HG03103 (cell line): ENCODE measurements around the gene CEACAM16.
A peak's percentile ranks its signal among the peaks of the same experiment; 100 is the strongest.

Experiments used
- ATAC-seq: cut with Tn5 transposase; IDR thresholded peaks from one replicate; pipeline ENCODE4 v1.9.1; 2021; ENCODE audit warnings: low read depth; ENCODE audit not compliant: unreplicated experiment

The CEACAM16 gene

DNA sequence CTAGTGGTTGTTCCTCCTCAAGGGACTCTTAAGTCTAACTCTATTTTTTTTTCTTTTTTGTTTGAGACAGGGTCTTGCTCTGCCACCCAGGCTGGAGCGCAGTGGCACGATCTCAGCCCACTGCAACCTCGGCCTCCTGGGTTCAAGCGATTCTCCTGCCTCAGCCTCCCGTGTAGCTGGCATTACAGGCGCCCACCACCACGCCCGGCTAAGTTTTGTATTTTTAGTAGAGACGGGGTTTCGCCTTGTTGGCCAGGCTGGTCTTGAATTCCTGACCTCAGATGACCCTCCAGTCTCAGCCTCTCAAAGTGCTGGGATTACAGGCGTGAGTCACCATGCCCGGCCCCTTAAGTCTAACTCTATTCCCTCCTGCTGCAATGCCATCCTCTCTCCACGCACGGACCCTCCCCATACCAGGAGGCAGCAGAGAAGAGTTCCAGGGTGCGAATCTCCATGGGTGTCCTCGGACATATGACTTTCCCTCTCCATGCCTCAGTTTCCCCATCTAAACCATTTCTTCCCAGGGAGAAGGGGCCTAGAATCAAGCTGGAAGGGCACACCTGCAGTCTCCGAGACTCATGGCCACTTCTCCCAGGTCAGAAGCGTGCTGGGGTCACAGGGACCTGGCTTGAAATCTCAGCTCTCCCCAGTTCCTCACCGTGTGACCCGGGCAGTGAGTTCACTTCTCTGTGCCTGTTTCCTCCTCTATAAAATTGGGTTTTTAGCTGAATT lies 43.5 kb downstream of the CEACAM16 start:
- no peak for ATAC-seq

DNA sequence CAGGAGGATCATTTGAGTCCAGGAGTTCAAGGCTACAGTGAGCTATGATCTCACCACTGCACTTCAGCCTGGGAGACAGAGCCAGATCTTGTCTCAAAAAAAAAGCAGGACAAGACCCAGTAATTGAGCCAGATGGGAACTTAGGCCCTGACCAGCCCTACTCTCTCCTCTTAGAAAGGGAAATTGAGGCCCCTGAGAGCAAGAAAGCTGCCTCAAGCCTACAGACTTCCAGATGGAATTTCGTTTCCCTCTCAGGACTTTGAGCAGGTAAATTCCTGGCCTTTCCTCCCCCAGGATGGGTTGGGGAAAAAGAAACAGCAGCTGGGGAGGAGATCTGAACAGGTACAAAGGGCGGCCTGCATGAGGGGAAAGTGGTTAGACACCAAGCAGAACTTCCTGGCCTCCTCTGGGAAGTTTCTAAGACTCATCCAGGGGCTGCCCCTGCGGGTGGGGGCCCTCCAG lies 46.0 kb downstream of the CEACAM16 start:
- ATAC-seq: no peak

DNA sequence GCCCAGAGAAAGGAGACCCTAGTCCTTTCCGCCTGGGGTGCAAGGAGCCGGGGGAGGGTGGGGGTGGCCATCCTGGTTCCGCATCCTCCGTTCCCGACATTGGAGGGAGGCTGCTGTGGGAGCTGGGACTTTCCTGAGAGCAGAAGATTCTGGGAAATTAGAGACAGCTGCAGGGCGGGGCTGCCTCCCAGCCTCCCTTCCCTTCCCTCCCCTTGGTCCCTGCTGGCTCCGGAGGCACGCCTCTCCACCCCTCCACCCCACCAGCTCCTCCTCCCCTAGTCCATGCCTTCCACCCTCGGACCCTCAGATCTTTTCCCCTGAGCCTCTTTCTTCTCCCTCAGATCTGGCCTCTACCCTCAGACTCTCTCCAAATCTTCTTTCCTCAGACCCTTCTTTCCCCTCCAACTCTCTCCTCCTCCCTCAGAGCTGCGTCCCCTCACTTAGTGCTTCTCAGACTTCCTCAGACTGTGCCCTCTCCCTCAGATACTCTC lies 46.4 kb downstream of the CEACAM16 start:
- no peak for ATAC-seq

DNA sequence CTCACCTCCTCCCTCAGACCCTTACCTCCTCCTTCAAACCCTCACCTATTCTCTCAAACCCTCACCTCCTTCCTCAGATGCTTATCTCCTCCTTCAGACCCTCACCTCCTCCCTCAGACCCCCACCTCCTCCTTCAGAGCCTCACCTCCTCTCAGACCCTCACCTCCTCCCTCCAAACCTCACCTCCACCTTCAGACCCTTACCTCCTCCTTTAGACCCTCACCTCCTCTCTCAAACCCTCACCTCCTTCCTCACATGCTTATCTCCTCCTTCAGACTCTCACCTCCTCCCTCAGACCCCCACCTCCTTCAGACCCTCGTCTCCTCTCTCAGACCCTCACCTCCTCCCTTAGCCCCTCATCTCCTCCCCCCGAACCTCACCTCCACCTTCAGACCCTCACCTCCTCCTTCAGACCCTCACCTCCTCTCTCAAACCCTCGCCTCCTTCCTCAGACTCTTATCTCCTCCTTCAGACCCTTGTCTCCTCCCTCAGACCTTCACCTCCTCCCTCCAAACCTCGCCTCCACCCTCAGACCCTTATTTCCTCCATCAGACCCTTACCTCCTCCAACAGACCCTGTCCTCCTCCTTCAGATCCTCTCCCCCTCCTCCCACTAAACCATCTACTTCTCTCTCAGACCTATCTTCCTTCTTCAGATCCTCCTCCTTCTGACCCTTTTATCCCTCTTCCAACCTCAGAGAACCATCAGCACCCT lies 47.1 kb downstream of the CEACAM16 start:
- ATAC-seq: no peak

DNA sequence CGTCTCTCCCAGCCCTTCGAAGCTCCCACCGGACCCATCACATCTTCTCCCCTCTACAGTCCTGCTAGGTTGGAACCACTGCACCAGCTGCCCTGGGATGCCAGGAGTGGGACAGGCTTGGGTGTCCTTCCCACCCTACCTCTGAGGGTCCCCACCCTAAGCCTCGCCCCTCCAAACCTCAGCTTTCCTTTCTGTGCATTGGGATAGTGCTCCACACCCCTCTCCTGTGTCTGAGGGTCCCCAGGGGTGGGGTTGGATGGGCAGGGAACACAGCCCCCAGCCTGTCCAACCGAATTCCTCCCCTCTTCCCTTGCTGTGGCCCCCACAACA lies 47.6 kb downstream of the CEACAM16 start:
- no peak for ATAC-seq

DNA sequence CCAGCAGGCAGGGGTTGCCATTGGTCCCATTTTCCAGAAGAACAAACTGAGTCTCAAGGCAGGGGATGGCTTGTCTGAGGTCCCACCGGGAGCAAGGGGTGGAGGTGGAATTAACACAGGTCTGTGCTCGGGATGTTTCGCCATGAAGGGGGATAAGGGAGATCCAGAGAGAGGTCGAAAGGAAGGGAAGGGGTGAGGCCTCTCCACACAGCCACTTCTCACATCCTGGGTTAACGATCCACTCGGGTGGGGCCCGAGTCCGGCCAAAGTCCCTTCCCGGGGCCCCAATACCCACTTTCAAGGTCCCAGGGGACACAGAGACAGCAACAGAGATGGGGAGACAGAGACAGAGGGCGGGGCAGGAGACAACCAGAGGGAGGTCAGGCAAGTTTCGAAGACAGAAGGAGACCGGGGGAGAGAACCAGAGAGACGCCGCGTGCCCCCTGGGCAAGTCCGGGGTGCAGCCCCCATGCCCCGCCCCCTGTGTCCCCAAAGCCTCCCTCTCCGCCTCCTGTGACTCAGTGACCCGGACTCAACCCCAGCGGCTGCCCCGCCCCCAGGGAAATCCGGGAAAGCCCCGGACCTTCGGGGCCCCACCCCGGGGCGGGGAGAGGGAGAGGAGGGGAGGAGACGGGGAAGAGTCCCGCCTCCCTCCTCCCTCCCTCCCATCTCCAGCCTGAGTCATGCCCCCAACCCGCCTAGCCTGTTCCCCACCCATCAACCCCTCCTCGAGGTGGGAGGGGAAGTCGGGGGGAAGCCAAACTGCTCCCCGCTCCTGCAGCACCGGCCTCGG lies 48.2 kb downstream of the CEACAM16 start:
- ATAC-seq: peak; percentile 42

DNA sequence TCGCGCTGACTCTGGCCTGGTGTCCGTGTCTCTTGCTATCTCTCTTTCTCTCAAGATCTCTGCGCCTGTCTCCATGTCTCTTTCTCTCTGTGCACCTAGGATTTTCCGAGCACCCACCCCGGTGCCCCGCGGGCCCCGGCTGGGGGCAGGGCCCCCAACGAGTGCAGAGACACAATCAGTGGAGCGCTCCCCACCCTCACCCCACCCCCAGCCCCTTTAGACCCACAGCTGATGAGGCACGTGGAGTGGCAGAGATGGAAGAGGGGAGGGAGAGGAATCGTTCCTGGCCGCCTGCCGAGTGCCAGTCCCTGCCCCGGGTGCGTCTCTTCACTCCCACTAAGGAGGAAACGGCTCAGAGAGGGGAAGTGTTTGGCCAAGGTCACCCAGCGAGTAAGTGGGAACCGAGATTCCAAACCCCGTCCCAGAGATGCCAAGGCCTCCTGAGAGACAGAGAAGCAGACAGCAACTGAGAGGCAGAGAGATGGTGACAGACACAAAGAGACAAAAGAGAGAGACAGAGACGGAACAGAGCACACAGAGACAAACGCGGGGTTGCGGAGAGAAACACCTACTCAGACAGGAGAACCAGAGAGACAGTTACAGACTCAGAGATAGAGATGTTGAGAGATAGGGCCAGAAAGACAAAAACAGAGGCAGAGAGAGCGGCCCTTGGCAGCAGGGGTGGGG lies 48.9 kb downstream of the CEACAM16 start:
- no peak for ATAC-seq

DNA sequence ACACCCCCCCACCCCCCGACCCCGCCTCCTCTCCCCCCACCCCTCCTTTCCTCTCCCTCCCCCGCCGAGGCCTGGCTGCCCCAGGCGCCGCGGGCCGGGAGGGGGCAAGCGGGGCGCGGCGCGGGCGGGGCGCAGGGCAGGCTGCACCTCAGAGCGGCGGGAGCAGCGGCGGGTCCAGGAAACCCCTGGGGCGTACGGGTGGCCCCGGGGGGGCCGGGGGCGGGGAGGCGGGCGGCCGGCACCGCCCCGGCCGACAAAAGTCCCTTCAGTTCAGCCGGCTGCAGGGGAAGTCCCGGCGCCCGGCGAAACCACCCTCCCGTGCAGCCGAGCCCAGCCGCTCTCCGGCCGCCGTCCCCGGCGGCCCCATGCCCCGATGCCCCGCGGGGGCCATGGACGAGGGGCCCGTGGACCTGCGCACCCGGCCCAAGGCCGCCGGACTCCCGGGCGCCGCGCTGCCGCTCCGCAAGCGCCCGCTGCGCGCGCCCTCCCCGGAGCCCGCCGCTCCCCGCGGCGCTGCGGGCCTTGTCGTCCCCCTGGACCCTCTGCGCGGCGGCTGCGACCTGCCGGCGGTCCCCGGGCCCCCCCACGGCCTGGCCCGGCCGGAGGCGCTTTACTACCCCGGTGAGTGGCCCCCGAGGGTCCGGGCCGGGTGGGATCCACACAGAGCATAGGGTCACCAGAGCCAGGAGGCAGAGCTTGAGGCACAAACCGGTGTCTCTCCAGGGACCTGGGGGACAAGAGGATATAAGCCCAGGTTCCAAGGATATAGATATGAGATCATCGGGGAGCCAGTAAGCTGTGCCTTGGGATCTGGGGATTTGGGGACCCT lies 49.7 kb downstream of the CEACAM16 start, which contains the start of gene BCL3:
Gene BCL3 (plus strand): TSS at position 283 of the 829 bp plus-strand sequence. CDS start 83 bp downstream, at position 366.
- no peak for ATAC-seq

DNA sequence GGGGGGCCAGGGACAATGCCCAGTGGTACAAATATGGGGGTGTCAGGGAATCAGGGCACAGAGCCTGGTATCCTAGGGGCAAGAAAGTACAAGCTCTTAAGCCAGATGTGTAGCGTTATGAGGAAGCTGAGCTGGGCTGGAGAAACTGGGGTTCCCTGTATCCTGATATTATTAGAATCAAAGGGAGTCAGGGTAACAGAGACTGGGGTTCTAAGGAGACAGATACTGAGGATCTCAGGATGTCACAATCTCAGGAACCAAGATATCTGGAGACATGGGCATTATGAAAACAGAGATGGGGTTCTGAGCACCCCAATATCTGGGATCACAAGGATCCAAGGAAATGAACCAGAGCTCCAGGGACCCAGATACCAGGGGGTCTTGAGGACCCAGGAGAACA lies 50.3 kb downstream of the CEACAM16 start:
- ATAC-seq: no peak

DNA sequence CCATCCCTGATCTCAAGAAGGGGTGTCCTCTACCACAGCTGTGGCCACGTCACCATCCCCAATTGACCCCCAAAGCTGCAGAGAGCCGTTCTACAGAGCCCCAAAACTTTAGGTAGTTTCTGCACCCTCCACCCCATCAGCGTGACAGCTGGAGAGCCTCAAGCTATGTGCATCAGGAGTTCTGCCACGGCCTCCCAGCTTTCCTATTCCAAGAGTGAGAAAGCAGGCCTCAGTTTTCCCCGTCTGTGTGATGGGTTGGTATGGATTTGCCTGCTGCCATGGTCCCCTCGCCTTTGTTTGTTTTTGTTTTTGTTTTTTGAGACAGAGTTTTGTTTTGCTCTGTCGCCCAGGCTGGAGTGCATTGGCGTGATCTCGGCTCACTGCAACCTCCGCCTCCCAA lies 51.0 kb downstream of the CEACAM16 start:
- ATAC-seq: no peak

DNA sequence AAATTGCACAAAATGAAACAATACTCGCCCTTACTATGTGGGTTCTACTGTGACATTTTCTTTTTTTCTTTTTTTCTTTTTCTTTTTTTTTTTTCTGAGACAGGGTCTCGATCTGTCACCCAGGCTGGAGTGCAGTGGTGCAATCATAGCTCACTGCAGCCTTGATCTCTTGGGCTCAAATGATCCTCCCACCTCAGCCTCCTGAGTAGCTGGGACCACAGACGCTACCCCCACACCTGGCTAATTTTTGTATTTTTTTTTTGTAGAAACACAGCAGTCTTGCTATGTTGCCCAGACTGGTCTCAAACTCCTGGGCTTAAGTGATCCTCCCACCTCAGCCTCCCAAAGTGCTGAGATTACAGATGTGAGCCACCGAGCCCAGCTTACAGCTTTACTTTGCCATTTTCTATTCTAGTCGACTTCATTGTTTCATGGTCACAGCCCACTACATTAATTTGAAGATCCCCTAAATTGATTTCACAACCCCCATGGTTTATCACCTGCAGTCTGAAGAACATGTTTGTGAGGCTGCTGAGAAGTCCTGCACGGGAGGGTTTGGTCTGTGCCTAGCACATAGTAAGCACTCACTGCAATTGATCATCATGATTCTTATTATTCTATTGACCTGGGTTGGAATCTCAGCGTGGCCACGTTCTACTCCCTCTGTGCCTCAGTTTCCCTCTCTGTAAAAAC lies 53.3 kb downstream of the CEACAM16 start:
- ATAC-seq: no peak

DNA sequence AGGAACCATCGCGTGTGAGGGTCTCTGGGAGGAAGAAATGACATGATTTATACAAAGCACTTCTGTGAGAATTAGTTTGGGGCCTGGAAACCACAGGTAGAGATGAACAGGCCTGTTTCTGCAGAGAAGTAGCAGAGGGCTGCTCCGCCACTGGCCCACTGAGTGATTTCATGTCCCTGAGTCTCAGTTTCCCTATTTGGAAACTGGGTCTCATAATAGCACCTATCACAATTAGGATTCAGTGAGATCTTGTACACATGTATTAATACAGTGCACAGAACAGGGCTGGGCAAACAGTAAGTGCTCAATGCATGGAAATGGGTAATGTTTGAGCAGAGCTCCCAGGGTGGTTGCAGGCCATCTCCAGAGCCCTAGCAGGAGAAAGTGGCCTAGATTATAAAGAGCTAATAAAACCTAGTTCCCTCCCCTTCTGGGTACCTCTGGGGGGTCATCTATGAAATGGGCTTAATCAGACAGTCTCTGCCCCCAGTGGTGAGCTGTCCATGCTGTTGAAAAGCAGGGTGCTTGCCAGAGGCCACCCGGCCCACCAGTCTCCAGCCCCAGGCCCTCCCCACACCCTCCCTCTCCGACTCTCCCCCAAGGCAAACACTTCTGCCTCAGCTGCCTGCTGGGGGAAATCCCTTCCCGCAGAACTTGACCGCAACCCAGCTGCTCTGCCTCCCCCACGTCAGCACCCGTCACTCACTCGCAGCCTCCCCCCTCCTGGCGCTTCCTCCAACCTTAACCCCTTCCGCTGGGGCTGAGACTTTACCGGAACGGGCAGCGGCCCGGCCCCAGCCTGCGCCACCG lies 54.1 kb downstream of the CEACAM16 start:
- ATAC-seq: peak; percentile 72

DNA sequence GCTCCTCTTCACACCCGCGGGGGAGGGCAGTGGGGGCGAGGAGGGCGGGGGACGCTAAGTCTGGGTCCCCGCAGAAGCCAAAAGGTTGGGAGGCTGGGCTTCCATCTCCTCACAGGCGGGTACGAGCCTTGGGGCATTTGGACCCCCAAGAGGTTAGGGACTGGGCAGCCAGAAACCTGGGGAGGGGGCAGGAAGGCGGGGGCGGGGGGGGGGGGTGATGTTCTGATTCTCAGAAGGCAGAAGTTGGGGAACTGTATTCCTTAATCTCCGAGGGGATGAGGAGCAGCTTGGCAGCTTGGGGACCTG lies 54.6 kb downstream of the CEACAM16 start:
- ATAC-seq: no peak

DNA sequence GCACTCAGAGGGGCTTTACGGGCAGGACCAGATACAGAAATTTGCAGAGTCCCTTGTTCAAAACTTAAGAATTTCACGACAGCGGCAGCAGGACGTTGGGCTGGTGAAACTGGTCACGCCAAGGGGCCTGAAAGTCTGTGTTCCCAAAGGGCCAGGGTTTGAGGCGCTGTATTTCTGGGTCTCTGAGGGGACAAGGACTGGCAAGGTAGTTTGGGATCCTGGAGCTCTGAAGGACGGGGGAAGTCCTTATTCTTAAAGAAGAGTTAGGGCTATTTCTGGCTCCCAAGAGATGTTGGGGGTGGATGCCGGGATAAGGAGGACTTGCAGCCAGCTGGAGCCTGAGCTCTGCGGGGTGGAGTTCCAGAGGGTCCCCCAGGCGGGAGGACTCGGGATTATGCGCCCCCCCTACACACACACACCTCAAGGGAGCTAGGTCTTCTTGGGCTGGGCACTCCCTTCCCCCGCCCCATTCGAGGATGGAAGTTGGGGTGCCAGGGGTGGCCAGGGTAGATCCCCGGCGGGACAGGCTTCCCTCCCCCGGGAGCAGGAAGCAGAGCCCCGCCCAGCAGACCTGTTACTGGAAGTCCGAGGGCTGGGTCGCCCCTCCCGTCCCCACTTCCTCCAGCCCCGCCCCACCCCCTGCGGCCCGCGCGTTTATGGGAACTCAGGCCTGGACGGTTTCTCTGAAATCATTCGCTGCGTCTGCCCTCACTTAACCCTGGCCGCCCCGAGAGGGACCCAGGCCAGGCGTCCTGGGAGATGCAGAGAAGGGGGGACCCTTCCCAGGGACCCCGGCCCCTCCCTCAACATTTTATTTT lies 55.2 kb downstream of the CEACAM16 start:
- ATAC-seq: no peak

DNA sequence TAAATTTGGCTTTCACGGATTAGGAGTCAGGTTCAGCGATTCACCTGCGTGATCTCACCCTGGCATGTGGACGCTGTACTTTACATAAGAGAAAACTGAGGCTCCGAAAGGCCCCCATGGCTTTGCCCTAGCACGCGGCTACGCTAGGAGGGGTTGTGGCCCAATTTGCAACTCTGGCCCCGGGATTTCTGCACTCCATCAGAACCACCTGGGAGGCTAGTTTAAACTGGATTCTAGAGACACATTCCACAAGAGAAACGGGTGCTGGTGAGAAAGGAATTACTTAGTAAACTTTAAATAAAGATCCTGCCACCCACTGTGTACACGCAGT lies 55.8 kb downstream of the CEACAM16 start:
- no peak for ATAC-seq

DNA sequence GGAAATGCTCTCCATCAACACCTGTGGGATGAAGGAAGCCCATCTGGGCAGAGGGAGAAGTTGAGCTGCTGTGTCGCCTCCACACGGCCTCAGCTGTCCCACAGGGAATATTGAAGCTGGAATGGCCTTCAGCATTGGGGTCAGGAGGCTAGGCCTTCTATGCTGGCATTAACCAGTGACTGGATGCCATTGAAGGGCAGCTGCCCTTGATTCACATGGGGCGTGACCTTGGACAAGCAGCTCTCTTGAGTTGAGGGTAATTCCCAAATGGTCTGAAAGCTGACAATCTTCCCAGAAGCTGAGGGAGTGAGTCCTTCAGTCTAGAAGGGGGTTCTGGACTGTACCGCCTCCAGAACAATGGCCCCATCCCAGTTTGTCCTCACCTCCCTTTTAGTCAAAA lies 56.3 kb downstream of the CEACAM16 start:
- no peak for ATAC-seq

DNA sequence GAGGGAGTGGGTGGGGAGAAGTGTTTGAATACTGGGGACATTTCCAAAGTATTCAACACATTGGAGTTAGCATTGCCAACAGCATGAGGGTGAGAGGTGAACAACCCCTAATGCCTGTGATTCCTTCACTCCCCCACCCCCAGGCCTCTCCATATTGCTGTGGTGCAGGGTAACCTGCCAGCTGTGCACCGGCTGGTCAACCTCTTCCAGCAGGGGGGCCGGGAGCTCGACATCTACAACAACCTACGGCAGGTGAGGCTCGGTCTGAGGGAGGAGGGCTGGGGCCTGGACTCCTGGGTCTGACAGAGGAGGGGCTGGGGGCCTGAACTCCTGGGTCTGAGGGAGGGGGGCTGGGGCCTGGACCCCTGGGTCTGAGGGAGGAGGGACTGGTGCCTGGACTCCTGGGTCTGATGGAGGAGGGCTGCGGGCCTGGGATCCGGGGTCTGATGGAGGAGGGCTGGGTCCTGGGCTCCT lies 57.2 kb downstream of the CEACAM16 start:
- ATAC-seq: no peak
